T-helper 9 cell (primary cell): Measurements from ENCODE around the gene MCRIP2.
"Not testable (repeated sequence)": the region's sequence is repeated elsewhere in the genome, so short reads cannot be mapped to it uniquely, and the experiment has no call there.

Experiments used
- DNase-seq: peaks from one replicate; pipeline ENCODE4 v3.0.0-alpha.2; 2020

MCRIP2 gene

DNA sequence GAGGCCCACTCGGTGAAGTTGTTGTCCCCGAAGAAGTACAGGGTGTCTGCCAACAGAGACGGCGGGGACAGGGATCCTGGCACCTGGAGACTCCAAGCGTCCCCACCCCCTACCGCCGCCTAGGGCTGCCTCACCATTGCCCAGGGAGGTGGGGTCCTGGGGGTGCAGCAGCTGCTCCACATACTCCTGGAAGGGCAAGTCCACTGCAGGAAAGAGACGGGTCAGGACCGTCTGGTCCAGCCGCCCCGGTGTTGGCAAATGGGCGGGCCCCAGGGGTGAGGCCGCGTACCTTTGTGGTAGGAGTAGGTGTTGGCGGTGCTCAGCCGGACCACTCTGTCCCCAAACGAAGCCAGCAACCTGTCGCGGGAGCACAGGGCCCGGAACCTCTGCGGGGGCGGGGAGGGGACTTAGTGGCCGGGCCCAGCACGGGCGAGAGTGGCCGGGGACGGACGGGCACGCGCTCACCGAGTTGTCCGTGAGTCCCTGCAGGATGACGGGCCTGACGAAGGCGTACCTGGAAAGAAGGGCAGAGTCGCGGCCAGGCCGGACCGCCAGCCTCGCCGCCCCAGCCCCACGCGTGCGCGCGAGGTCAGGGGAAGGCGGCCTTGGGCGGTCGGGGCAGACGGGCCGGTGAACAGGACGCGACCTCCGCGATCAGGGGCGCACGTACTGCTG is 41.9 kb downstream of the MCRIP2 start:
- DNase-seq, result no peak

DNA sequence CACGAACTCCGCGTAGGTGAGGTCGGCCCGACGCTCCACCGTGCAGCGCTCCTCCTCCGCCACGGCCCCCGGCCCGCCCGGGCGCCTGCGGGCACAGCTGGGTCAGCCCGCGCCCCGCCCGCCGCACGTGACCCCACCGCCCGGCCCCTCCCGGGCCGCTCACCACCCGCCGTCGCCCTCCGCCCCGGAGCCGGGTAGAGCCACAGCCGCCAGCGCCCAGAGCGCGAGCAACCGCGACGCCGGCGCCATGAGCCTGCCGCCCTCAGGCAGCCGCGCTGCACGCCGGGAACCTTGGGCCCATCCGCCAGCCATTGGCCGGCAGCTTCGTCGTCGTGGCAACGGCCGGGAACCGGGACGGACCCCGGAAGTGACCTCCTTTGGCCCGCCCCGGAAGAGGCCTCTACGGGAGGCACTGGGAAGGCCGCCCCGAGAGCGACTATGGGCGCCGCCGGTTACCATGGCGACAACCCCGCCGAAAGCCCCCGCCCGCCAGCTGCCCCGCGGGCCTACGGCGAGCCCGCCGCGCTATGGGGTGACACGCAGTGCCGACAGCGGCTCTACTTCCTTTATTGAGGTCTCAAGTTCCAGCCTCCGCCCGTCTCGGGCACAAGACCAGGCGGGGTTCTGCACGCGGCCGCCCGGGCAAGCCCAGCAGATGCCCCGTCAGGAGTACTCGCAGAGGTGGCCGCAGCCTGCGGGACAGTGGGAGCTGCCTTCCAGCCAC is 42.6 kb downstream of the MCRIP2 start, which contains the start of gene JMJD8:
Gene JMJD8, minus strand, starts transcription at position 264 of the 724 bp plus-strand sequence. Its CDS starts 15 bp downstream, at position 249.
- DNase-seq, result peak; percentile 94

DNA sequence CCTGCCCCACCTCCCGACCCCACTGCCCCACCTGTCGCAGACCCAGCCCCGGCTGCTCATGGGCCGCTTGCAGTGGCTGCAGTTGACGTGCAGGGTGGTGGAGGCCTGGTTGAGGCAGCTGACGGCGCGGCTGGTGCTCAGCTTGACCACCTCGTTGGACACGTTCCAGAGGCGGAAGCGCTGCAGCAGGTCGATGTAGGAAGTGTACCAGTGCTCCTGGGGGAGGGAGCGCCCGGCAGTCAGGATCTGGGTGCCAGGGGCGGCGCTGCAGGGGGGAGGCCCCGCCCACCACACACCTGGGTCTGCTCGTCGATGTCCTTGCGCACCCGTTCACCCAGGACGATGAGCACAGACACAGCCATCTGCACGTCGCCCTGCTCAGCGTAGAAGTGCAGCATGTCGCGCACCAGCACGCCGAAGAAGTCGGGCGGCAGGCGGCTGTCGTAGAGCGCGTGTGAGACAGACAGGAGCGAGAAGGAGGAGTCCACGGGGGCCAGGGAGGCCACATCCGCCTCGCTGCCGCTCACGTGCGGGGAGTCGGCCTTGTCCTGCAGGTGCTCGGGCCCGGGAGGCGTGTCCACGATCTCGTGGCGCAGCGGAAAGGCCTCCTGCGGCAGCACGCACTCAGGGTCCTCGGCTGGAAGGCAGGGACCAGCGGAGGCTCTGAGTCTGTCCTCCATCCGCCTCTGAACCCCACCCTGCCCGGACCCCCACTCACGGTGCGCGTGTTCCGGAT is 43.5 kb downstream of the MCRIP2 start:
- DNase-seq, result no peak

DNA sequence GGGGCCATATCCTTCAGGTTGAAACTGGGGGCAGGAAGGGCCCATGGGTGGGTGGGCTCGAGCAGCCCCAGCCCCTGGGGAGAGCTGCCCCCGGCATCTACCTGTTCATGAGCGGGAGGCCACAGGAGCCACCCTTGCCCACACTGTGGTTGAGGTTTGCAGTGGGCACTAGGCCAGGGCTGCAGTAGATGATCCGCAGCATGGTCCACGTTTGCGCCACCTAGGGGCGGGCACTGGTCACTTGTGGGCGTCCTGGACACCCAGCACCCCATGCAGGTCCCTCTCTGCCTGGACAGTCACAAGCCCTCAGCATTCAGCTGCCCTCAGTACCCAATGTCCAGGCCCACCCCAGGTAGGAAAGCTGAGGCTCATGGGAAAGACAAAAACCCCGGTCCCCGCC is 44.3 kb downstream of the MCRIP2 start:
- DNase-seq, result no peak

GRCh38 chr16:686459-687260 is 45.0 kb downstream of the MCRIP2 start:
- DNase-seq, result no peak

- DNase-seq, result no peak
These were observed 45.9 kb downstream of the MCRIP2 start for GRCh38 chr16:687499-687898.

- DNase-seq, result no peak
These were observed 47.7 kb downstream of the MCRIP2 start for GRCh38 chr16:689175-689897.

GRCh38 chr16:691242-691641 is 49.6 kb downstream of the MCRIP2 start:
- not testable (repeated sequence) for DNase-seq

DNA sequence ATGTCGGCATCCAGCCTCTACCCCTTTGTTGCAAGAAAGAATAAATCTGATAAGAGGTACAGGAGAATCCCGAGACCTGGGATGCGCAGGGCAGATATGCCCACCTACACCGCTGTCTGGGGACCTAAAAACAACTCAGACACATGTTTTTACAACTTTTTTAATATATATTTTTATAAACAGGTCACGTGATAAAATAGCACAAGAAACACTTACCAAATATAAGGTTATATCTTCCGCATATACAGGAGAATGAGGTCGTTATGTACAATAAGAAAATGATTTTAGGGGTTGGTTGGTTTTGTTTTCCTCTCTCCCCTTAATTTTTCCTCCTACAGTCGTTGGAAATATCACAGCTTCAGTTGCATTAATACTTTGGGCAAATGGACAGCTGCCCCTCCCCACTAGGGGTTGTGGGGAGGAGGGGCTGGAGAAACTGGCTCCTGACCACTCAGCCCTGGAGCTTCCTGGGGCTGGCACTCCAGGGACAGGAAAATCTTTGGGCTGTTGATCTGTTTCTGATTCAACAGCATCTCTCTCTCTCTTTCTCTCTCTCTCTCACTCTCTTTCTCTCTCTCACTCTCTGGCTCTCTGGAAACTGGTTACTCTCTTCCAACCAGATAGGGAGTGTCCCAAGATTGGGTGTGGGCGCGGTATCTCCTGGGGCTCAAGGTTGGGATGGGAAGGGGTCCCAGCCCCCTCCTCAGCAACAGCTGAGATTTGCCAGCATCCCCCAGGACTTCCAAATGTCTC is 50.9 kb downstream of the MCRIP2 start:
- no peak for DNase-seq

DNA sequence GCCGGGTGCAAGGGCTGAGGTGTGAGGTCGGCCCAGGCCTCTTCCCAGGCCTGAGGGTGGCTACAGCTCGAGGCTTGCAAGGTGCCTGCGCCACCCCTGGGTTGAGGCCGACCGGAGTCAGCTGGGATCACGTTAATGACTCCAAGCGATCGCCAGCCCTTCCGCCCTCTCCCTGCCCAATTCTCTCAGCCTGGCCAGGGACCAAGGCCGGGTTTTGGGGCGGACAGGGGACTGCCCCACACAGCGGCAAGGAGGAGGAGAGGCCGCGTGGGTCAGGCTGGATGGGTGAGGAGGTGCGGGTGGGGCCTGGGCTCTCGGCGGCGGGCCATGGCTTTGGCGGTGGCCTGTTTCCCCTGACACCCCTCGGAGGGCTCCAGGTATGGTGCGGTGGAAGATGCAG is 51.7 kb downstream of the MCRIP2 start:
- no peak for DNase-seq

- no peak for DNase-seq
These were observed 52.1 kb downstream of the MCRIP2 start for GRCh38 chr16:693766-694165.

GRCh38 chr16:694187-694862 is 52.7 kb downstream of the MCRIP2 start:
- no peak for DNase-seq

- DNase-seq, result no peak
These were observed 53.3 kb downstream of the MCRIP2 start for GRCh38 chr16:694863-695354.

DNA sequence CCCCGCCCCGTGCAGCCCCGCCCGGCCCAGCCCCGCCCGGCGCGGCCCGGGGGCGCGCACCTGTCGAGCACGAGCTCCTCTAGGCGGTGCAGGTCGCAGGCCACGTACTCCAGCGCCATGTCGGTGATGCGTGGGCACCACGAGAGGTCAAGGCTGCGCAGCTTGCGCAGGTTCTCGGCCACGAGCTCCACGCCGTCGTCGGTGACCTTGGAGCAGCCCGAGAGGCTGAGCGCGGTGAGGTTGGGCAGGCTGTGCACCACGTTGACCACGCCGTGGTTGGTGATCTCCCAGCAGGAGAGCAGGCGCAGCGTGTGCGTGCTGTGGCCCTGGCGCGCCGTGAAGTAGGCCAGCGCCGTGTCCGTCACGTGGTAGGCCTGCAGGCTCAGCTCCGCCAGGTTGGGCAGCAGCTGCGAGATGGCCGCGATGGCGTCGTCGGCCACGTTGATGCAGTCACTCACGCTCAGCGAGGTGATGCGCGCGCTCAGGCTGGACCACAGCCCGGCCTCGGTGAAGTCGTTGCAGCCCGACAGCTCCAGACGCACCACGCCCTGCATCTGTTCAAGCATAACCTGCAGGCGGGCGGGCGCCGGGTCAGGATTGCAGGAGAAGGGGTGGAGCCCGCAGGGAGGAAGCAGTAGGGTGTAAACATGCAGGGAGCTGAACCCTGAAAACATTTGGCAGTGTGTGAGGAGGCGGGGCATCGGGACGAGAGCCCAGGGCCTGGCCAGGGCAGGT is 53.9 kb downstream of the MCRIP2 start:
- peak; percentile 61 for DNase-seq
